Parathyroid adenoma (tissue), 2 donors: ENCODE measurements around the gene CFAP299.
"Not testable (repeated sequence)": the region's sequence is repeated elsewhere in the genome, so short reads cannot be mapped to it uniquely, and the experiment has no call there.

Source experiments
- H2AFZ ChIP-seq: fragments of 300-600 bp; sonication (generic); one replicate; pipeline ENCODE4 v1.7.0; 2017; ENCODE audit warnings: antibody characterized with exemption, mild to moderate bottlenecking
- H3K27ac ChIP-seq: fragments of 300-600 bp; sonication (generic); one replicate; pipeline ENCODE4 v1.7.0; 2017
- H3K27me3 ChIP-seq: fragments of 300-600 bp; sonication (generic); one replicate; pipeline ENCODE4 v1.7.0; 2017; ENCODE audit warnings: low read length; ENCODE audit not compliant: control insufficient read depth, insufficient read depth
- H3K36me3 ChIP-seq: fragments of 300-600 bp; sonication (generic); one replicate; pipeline ENCODE4 v1.7.0; 2017; ENCODE audit warnings: low read length; ENCODE audit not compliant: control insufficient read depth, insufficient read depth
- H3K4me1 ChIP-seq: fragments of 300-600 bp; sonication (generic); one replicate; pipeline ENCODE4 v1.7.0; 2017; ENCODE audit warnings: control low read depth
- H3K4me2 ChIP-seq: fragments of 300-600 bp; sonication (generic); one replicate; pipeline ENCODE4 v1.7.0; 2017; ENCODE audit warnings: low read length
- H3K4me3 ChIP-seq: fragments of 300-600 bp; sonication (generic); one replicate; pipeline ENCODE4 v1.7.0; 2017; ENCODE audit warnings: low read depth, low read length
- H3K79me2 ChIP-seq: fragments of 300-600 bp; sonication (generic); one replicate; pipeline ENCODE4 v1.7.0; 2017; ENCODE audit warnings: control low read depth
- H3K9ac ChIP-seq: fragments of 300-600 bp; sonication (generic); one replicate; pipeline ENCODE4 v1.7.0; 2017; ENCODE audit warnings: mild to moderate bottlenecking
- H3K9me3 ChIP-seq: fragments of 300-600 bp; sonication (generic); one replicate; pipeline ENCODE4 v1.7.0; 2017; ENCODE audit warnings: low read length; ENCODE audit not compliant: control insufficient read depth
- CTCF ChIP-seq: fragments of 300-600 bp; sonication (generic); IDR thresholded peaks from one replicate; pipeline ENCODE4 v1.7.0; 2017; ENCODE audit warnings: antibody characterized with exemption, mild to moderate bottlenecking
- donor health status: primary hyperparathyroidism.

CFAP299 gene

GRCh38 chr4:80334568-80334967 lies 962 bp upstream of the CFAP299 start:
- no peak overlapping the region for H2AFZ ChIP-seq
- H3K79me2 ChIP-seq = no peaks in the 10 kb centered on the region
- H3K9me3 ChIP-seq = no peaks in the 10 kb centered on the region
- H3K27ac ChIP-seq = no peak overlapping the region
- H3K9ac ChIP-seq = no peak overlapping the region
- no peaks in the 10 kb centered on the region for H3K36me3 ChIP-seq
- H3K4me2 ChIP-seq = no peak overlapping the region
- no peaks in the 10 kb centered on the region for H3K27me3 ChIP-seq
- no peaks in the 10 kb centered on the region for H3K4me1 ChIP-seq
- H3K4me3 ChIP-seq = no peak overlapping the region
- TF ChIP-seq CTCF = no peak

- Histone ChIP-seq H3K36me3 (no peaks in the 10 kb centered on the region), H3K79me2 (no peaks in the 10 kb centered on the region), H2AFZ (peak overlapping the region; percentile 73), H3K4me3 (peak overlapping the region; percentile 67), H3K27me3 (no peaks in the 10 kb centered on the region), H3K9me3 (no peaks in the 10 kb centered on the region), H3K4me1 (no peaks in the 10 kb centered on the region), H3K27ac (no peak overlapping the region), H3K9ac (no peak overlapping the region), H3K4me2 (peak overlapping the region; percentile 100)
- no peak for TF ChIP-seq CTCF
Observed at GRCh38 chr4:80335226-80335553, 340 bp upstream of the CFAP299 start.

- peak overlapping the region; percentile 100 for H3K4me2 ChIP-seq
- H3K27me3 ChIP-seq = no peaks in the 10 kb centered on the region
- no peak for TF ChIP-seq CTCF
- no peaks in the 10 kb centered on the region for H3K79me2 ChIP-seq
- peak overlapping the region; percentile 73 for H2AFZ ChIP-seq
- H3K27ac ChIP-seq = no peak overlapping the region
- H3K9me3 ChIP-seq = no peaks in the 10 kb centered on the region
- no peaks in the 10 kb centered on the region for H3K4me1 ChIP-seq
- peak overlapping the region; percentile 67 for H3K4me3 ChIP-seq
- H3K9ac ChIP-seq = no peak overlapping the region
- no peaks in the 10 kb centered on the region for H3K36me3 ChIP-seq
Observed at GRCh38 chr4:80336582-80336981, 1.1 kb downstream of the CFAP299 start.

GRCh38 chr4:80340036-80340435 lies 4.5 kb downstream of the CFAP299 start:
- no peak overlapping the region for H3K4me3 ChIP-seq
- H3K4me1 ChIP-seq = no peaks in the 10 kb centered on the region
- no peaks in the 10 kb centered on the region for H3K79me2 ChIP-seq
- no peaks in the 10 kb centered on the region for H3K9me3 ChIP-seq
- H3K9ac ChIP-seq = no peak overlapping the region
- no peak overlapping the region for H3K4me2 ChIP-seq
- no peak overlapping the region for H3K27ac ChIP-seq
- no peaks in the 10 kb centered on the region for H3K36me3 ChIP-seq
- no peak for TF ChIP-seq CTCF
- H3K27me3 ChIP-seq = no peaks in the 10 kb centered on the region
- no peak overlapping the region for H2AFZ ChIP-seq

GRCh38 chr4:80342684-80343083 lies 7.2 kb downstream of the CFAP299 start:
- H3K4me2 ChIP-seq, H3K4me3 ChIP-seq, H3K4me1 ChIP-seq, H3K27ac ChIP-seq, H3K9me3 ChIP-seq, H2AFZ ChIP-seq, H3K79me2 ChIP-seq, H3K9ac ChIP-seq, H3K27me3 ChIP-seq, H3K36me3 ChIP-seq: not testable (repeated sequence)
